Posterior cingulate gyrus (tissue), 11 donors: Measurements from ENCODE around the gene PLEKHF1.
A peak's percentile ranks its signal among the peaks of the same experiment; 100 is the strongest.

Source experiments
- DNase-seq, 10 donors: peaks; one replicate each; pipeline versions ENCODE4 v3.0.0 to v3.0.0-alpha.2; 2020 to 2021; ENCODE audit warnings: mixed read lengths in 3 of 10
- intact Hi-C: fragments of 100-400 bp; cut with DNase I; formaldehyde crosslinking; loops from one replicate; pipeline ENCODE4 v1.15.1; 2023

The PLEKHF1 gene

DNA sequence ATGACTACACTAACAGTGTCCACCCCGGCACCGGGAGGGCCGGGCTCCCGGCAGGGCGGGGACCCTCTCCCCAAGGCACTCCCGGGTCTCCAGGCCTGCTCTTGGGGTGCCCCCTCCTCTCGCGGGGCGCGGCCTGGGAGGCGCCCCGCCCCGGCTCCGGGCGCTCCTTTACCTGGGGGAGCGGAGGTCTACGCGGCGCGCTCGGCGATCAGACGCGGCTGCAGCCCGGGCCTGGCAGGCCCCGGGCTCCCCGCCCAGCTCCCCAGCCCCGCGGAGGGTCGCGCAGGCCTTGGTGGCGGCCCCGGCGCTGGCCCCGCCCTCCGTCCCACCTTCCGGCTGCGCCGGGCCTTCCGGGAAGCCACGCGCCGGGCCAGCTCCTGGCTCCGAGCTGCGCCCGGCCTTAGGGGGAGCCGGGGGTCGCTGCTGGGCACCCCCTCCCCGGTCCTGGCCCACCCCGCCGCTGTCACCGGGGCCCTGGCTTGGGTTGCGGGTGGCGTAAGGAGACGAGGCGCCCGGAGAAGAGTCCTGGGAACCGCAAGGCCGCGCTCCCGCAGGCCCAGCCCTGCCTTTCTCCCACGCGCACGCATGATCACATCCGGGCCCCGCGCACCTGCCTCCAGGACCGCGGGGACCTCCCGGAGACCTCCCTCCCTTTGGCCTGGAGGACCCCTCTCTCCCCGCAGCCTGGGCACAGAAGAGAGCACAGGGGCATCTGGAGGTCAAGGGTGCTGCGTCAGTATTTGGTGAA is 49.9 kb downstream of the PLEKHF1 start, which contains the start of gene C19orf12:
Gene C19orf12, minus strand, starts transcription at position 309 of the 748 bp plus-strand sequence. CDS start 6,848 bp downstream, outside the sequence.
- intact Hi-C loops, result no loop called here
- DNase-seq, result peak; percentile 37 to 95 (median 66)

DNA sequence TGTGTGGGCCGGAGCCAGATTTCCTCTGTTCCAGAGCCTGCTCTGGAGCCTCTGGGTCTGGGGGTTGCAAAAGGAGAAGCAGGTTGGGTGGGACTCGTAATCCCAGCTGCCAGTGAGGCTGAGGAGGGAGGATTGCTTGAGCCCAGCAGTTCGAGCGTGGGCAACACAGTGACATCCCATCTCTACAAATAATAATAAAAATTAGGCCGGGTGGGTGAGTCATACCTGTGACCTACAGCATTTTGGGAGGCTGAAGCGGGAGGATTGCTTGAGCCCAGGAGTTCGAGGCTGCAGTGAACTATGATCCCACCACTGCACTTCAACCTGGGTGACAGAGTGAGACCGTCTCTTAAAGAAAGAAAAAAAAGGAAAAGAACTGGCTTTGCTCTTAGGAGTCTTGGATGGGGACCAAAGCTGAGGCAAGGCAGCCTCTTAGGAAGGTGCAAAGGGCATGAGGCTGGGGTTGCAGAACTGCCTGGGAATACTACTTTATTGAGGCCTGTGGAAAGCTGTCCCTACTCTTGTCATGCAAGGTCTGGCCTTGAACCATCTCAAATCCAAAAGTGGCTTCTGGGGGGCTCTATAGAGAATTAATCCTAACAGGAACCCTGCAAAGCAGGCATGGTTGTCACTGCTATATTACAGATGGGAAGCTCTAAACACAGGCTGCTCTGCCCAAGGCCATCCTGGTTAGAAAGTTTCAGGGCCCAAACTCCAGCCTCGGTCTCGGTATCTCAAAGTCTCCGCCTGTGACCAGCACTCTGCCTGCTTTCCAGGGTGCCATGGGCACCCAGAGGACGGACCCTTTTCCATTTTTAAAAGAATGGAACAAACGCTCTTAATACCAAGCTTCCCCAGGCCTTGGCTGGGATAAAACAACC is 50.7 kb downstream of the PLEKHF1 start:
- intact Hi-C loops, result loop anchor here (1.0 to 2.0 kb wide), 3 partner anchors 22 to 106 kb away; partner anchors contain the start of gene PLEKHF1
- DNase-seq, result peak in 1 of 10 donors; percentile 11

DNA sequence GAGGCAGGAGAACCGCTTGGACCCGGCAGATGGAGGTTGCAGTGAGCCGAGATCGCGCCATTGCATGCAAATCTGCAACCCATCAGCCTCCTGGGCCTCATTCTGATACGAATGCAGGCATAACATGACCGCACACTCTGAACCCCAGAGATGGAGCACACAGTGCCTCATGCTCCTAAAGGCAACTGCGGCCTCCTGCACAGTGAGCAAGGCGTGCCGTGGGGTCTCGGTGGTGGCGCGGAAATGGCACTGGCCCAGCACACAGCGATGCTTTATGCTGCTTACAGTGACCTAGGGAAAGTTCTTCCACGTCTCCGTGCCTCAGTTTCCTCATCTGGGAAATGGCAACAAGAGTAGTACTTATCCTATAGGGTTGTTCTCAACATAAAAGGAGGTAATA is 51.8 kb downstream of the PLEKHF1 start:
- peak in 2 of 10 donors; percentile 60 to 76 for DNase-seq

GRCh38 chr19:29724102-29724641 is 58.9 kb downstream of the PLEKHF1 start:
- DNase-seq, result peak in 9 of 10 donors; percentile 18 to 92 (median 38)
- intact Hi-C loops, result no loop called here

More for the DNA sequence above, 51.8 kb downstream of the PLEKHF1 start:
- intact Hi-C loops, result loop anchor here (2.0 kb wide), 1 partner anchor 52 kb away; the partner anchor contains the start of gene PLEKHF1

- peak in 2 of 10 donors; percentile 43 to 69 for DNase-seq
- intact Hi-C loops, result no loop called here
Measured at GRCh38 chr19:29724746-29725145, 59.5 kb downstream of the PLEKHF1 start.
